IPS DF 4.7 (cell line): ENCODE data around the gene RAB3IL1.
"Not testable (repeated sequence)": the region's sequence is repeated elsewhere in the genome, so short reads cannot be mapped to it uniquely, and the experiment has no call there.

Experiments used
- DNase-seq: peaks from one replicate; pipeline ENCODE4 v3.0.0-alpha.2; 2013; ENCODE audit warnings: low spot score; ENCODE audit errors: extremely low read depth

Gene RAB3IL1

DNA sequence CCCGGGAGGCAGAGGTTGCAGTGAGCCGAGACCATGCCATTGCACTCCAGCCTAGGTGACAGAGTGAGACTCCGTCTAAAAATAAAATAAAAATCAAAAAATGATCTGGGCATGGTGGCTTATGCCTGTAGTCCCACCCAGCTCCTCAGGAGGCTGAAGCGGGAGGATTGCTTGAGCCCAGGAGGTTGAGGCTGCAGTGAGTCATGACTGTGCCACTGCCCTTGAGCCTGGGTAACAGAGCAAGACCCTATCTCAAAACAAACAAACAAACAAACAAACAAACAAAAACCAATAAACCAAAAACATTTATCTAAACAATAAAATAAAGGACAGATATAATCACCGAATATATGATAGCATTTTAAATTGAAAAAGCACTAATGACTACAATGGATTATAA lies 36.3 kb upstream of the RAB3IL1 start:
- DNase-seq = not testable (repeated sequence)

DNA sequence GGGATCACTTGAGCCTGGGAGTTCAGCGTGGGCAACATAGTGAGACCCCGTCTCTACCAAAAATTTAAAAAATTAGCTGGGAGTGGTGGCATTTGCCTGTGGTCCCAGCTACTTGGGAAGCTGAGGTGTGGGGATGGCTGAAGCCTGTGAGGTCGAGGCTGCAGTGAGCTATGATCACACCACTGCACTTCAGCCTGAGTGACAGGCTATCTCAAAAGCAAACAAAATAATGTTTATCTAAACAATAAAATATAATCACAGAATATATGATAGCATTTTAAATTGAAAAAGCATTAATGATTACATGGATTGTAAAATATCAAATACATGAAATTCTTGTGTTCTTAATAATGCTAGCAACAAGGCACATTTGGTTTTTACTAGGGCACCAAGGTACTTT lies 35.5 kb upstream of the RAB3IL1 start:
- no peak for DNase-seq

DNA sequence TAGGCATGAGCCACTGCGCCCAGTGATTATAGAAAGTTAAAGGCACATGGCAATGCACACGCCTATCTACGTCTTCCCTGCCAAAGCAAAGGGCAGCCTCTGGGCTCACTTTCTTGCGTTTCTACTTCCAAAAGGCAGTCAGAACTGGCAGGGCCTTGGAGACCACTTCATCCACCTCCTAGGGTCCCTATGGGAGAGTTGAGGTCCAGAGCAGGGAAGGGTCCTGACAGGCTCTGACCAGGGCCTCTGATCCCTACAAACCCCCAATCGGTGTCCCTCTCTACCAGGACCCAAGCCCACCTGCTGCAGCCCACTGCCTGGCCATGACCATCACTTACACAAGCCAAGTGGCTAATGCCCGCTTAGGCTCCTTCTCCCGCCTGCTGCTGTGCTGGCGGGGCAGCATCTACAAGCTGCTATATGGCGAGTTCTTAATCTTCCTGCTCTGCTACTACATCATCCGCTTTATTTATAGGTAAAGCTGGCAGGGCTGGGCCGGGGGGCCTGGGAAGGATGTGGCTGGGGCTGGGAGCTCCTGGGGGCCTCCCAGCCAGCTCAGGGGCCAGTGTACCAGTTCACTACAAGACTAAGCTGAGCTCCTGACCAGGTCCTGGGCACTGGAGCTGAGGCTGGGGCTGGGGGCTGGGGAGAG lies 34.2 kb upstream of the RAB3IL1 start:
- DNase-seq = no peak

DNA sequence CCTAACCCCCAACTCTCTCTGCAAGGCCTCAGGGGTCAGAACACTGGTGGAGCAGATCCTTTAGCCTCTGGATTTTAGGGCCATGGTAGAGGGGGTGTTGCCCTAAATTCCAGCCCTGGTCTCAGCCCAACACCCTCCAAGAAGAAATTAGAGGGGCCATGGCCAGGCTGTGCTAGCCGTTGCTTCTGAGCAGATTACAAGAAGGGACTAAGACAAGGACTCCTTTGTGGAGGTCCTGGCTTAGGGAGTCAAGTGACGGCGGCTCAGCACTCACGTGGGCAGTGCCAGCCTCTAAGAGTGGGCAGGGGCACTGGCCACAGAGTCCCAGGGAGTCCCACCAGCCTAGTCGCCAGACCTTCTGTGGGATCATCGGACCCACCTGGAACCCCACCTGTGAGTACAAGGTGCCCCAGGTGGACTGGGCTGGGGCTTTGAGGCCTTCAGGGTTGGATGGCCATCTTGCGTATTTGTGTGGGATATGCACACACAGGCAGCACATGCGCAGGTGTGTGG lies 32.7 kb upstream of the RAB3IL1 start, which contains the start of gene BEST1:
Gene BEST1, plus strand, starts transcription at position 317 of the 513 bp plus-strand sequence. CDS start 1,456 bp downstream, outside the sequence.
- no peak for DNase-seq

DNA sequence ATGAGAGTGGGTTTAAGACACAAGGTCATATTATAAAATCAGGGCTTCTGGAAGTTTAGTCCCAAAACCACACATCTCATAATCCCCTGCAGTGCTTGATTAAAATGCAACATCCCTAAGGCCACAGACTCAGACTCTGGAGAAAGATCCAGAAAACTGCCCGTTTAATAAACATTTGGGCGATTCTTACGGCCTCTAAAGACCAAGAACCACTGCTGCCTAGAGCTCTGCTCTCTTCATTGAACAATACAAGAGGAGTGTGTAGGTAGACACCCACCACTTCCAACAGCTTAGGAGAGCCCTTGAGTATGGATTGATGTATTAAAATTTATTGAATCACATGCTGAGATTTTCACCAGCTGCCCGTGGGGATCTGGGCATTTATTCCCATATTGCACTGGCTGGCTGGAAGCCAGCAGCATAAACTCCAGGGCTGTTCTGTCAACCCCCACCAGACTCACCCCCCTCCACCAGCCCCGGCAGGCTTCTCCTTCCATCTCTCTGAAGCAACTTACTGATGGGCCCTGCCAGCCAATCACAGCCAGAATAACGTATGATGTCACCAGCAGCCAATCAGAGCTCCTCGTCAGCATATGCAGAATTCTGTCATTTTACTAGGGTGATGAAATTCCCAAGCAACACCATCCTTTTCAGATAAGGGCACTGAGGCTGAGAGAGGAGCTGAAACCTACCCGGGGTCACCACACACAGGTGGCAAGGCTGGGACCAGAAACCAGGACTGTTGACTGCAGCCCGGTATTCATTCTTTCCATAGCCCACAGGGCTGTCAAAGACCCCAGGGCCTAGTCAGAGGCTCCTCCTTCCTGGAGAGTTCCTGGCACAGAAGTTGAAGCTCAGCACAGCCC lies 32.0 kb upstream of the RAB3IL1 start:
- DNase-seq = no peak

DNA sequence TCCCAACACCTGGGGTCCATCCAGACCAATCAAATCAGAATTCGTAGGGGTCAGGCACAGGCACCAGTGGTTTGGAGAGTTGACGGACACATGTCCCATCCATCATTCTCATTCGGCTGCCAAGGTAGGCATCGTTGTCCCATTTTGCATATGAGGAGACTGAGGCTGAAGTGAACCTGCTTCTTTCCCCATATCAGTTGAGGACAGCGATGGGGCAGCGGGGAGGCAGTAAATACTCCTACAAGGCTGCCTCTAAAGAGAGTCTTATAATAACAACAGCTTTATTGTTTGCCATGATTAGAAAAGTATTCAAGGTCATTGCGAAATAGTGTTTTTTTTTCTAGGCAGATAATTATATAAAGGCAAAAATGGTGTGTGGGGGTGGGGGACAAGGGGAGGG lies 31.1 kb upstream of the RAB3IL1 start:
- no peak for DNase-seq

DNA sequence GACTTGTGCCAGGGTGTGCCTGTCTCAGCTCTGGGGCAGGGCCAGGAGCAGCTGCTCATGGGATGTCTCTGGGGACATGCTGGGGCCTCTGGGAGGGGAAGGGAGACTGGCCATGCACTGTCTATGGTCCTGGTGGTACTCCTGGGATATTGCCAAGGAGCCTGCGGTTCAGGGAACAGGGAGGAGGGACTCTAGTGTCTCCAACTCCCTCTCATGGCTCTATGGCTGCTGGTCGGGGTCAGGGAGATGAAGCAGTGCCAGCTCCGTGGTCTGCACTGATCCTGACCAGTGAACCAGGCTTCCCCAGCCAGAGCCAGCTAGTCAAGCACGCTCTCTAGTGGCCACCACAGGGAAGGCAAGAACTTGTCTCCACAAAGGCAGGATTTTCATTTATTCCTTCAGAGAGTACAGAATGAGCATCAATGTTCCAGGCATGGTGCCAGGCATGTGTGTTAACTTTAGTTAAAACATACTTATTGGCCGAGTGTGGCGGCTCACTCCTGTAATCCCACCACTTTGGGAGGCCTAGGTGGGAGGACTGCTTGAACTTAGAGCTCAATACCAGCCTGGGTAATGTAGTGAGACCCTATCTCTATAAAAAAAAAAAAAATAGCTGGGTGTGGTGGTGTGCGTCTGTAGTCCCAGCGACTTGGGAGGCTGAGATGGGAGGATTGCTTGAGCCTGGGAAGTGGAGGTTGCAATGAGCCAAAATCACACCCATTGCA lies 30.3 kb upstream of the RAB3IL1 start:
- no peak for DNase-seq

DNA sequence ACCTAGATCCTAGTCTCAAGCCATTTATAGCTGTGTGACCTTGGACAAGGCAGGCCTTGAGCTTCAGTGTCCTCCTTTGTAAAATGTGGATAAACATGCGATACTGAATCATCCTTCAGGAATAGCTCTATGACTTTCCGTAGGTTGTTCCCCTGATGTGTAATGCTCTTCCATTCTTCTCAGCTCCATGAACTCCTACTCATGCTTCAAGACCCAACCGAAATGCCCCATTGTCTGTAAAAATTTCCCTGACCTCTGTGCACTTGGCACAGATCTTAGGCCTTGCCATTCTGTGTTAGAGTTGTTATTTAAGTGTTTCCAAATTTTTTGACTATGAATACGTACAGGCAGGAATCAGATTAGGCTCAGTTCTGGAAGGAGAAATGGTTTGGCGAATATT lies 29.5 kb upstream of the RAB3IL1 start:
- no peak for DNase-seq

DNA sequence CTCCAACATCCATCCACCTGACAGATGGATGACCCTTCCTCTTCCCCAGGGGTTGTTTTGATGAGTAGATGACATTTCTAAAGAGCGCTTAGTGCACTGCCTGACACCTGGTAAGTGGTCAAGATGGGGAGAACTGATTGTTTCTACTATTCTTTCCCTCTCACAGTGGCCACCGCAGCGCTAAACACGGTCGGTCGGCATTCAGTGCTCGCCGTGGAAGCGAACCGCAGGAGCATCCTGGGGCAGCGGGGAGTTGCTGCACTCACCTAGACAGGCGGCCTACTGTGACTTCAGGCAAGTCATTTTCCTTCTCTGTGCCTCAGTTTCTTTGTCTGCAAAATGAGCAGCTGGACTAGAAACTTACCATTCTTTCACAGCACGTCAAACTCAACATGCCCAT lies 27.8 kb upstream of the RAB3IL1 start:
- no peak for DNase-seq

DNA sequence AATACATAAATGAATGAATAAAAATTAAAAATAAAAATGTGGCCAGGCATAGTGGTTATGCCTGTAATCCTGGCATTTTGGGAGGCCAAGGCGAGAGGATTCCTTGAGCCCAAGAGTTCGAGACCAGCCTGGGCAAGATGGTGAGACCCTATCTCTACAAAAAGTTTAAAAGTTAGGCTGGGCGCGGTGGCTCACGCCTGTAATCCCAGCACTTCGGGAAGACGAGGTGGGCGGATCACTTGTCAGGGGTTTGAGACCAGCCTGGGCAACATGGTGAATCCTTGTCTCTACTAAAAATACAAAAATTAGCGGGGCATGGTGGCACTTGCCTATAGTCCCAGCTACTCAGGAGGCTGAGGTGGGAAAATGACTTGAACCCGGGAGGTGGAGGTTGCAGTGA lies 23.1 kb upstream of the RAB3IL1 start:
- DNase-seq = no peak

DNA sequence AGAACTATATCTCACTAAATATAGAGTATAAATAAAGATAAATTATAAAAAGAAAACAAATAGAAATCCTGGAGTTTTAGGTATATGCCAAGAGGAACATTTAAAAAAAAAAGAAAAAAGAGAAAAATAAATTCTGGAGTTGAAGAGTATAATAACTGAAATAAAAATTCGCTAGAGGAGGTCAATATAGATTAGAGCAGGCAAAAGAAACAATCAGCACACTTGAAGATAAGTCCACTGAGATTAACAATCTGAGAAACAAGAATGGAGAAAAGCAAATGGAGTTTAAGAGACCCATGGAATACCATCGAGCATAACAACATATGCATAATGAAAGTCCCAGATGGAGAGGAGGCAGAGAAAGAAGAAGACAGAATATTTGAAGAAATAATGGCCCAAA lies 18.5 kb upstream of the RAB3IL1 start:
- DNase-seq = no peak

DNA sequence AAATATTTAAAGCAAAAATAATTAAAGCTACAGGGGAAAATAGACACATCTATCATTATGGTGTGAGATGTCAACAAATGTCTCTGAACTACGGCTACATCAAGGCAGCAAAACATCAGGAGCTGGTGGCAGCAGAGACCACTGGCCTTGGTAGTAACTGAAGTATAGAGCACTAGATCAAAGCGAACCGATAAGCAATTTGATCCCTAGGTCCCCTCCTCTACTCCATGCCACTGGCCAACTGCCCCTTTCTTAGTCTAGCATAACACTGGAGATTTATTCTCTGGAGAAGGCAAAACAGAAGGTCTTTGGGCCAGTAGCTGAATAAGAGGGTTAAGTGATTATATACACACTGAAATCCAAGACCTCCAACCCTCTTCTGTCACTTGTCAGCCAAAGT lies 13.6 kb upstream of the RAB3IL1 start:
- DNase-seq = no peak

DNA sequence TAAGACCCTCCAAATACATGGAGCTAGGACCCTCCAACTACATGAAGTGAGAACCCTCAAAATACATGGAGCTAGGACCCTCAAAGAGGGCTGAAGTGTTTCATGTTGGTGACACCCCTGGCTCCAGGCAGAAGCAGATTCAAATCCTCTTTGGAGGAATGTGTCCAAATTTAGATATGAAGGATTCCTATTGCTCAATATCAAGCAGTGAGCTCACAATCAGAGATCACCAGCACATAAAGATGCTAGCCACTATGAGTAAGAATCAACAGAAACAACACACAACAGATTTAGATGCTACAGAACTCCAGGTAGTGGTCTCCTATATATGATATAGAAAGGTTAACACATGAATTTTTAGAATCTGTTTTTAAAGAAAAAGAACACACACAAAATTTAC lies 11.2 kb upstream of the RAB3IL1 start:
- DNase-seq = no peak

DNA sequence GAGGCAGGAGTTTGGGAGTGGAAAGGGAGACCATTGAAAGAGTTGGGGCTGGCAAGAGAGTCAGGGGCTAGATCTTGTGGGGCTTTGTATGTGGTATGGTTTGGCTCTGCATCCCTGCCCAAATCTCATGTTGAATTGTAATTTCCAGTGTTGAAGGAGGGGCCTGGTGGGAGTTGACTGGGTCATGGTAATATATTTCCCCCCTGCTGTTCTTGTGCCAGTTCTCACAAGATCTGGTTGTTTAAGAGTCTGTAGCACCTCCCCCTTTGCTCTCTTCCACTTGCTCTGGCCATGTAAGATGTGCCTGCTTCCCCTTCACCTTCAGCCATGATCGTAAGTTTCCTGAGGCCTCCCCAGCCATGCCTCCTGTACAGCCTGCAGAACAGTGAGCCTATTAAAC lies 10.1 kb upstream of the RAB3IL1 start:
- no peak for DNase-seq

DNA sequence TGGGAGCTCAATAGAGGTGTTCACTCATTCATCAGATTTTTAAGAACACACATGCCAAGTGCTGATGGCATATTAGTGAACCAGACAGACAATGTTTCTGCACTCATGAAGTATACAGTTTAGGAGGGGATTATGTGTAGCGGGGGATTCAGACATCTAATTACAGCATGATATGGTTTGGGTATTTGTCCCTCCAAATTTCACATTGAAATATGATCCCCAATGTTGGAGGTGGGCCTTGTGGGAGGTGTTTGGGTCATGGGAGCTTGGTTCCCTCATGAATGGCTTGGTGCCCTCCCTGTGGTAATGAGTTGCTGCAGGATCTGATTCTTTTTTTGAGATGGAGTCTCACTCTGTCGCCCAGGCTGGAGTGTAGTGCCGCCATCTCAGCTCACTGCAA lies 8.9 kb upstream of the RAB3IL1 start:
- DNase-seq = no peak

DNA sequence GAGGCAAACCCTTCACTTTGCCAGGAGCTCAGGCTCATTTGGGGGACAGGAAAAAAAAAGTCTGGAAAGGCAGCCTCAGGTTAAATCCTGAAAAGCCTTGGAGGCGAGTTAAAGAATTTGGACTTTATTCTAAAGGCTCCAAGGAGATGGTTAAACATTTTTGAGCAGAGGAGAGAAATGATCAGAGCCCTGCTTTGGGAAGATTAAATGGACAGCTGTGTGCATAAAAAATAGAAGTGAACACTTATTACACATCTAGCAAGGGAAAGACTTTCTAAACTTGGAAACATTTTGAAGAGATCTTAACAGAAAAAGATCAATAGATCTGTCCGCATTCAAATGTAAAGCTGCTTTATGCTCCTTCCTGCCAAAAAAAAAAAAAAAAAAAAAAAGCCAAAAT lies 8.4 kb upstream of the RAB3IL1 start:
- DNase-seq = no peak

DNA sequence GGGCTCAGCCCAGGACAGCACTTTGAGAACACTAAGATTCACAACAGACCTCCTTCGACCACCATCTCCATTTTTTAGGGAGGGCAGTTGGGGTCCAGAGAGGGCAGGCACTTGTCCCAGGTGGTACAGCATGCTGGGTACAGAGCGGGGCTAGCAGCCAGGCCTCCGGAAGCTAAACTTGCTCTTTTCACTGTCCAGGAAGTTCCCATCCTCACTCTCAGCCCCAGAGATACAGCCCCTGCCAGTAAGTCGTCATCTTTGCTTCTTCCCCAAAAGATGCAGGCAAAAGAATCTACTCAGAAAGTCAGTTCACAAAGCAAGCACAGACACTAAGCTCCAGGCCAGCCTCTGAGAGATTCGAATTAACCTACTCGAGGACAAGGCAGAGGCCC lies 6.7 kb upstream of the RAB3IL1 start:
- DNase-seq = no peak

DNA sequence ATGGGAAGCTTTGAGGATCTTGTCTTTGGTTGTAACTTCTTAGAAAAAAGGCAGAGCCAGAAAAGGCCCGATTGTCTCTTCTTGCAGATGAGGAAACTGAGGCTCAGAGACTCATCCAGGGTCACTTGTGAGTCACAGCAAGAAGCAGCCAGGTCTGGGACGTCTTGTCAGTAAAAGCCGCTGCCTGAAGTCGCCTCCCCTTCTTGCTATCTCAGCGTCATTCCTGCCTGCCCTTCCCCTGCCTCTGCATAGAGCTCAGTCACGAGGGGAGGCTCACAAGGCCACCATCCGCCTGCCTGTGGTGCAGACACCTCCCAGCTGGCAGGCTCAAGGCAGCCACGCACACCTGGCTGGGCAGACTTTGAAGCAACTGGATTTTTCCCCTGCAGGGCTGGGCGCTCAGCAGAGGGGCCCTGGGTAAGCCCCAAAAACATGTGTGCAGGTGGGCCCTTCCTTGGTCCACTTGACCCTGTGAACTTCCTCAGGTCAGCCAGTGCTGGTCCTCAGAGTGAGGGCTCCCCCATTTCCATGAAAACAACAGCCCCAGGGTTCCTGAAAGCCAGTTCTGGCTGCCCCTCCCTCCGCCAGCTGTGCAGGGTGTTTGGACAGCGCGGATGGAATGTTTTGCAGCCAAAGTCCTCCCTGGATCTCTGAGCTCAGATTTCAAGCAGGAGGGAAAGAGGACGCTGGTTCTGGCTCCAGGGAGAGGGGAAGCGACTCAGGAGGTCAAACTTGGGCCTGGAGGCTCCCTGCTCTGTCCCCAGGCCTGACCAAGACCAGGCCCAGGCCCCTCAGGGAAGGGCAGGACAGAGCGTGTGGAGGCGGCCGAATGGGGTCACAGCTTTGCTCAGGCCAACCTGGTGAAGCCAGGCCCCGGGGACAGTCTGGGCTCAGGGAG lies 6.0 kb upstream of the RAB3IL1 start:
- no peak for DNase-seq

DNA sequence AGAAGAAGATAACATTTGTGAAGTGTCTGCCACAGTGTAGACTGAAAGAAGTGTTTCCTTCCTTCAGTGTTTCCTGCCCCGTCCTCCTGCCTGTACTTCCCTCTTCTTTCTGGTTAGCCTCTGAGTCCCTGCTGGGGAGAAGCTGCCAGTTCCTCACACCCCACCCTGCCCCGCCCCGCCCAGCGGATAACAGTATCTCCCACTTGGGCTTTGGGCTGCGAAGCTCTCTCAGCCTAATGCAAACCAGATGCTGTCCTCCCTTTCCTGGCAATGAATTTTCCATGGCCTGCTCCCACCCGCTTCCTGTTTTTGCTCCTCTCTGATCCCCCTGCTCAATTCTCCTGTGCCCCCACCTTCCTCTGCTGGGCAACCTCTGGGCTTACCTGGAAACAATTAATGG lies 5.2 kb upstream of the RAB3IL1 start:
- DNase-seq = no peak

DNA sequence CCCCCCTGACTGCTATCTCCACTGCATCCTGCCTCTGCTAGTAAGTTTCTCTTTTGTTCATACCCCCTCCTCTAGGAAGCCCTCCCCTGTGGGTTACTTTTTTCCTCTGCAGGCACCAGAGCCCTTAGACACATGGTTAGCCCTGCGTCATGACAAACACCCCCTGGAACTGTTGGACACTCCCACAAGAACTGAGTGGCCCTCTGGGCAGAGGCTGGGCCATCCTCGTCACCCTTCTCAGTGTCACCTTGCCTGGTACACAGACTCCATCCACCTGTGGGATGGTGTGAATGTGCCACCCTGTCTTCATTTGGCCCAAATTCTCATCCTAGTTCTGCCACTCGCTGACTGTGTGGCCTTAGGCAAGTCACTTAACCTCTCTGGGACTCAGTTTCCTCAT lies 4.1 kb upstream of the RAB3IL1 start:
- no peak for DNase-seq
